ENCODE data around the gene MICU1. TPM values are rescaled to one million over a fixed set of nuclear protein-coding genes. Genes with fewer than 3 reads are reported as not detected.

MICU1 gene
- total RNA-seq, 4 donors from 2014 or later = 25.1 to 41.1 (median 34.9) TPM

DNA sequence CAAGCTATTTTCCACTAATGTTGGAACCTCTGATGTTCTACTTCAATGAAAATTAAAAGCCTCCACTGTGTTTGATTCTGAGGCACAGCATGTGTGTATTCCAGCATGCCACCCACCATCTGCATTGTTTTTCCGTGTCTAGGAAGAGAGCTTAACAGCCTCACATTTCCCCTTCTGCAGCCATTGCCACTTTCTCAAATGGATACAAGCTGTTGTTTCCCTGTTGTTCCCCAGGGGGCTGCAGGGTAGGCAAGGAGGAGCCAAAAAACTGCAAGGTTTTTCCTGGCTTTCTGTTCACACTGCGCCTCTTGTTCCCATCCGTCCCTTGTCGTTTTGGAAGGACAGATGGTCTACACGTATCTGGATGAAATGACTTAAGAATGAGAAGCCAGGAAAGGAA lies 198.9 kb downstream of the MICU1 start:
- H3K27me3 ChIP-seq = no peaks in the 10 kb centered on the region
- no peak for DNase-seq
- 78 to 84% methylated on average over 5 of the region's 5 CpGs for WGBS, 2 donors (ENCODE audit: low coverage in 1 of 2)
- no peak overlapping the region for H3K27ac ChIP-seq
- H3K36me3 ChIP-seq = peaks cover 0 to 2% (median 0%) of the 10 kb centered on the region in 4 donors
- no peak for TF ChIP-seq POLR2AphosphoS5 (IDR thresholded peaks at IDR 0.05)
- TF ChIP-seq, protein P1, sequence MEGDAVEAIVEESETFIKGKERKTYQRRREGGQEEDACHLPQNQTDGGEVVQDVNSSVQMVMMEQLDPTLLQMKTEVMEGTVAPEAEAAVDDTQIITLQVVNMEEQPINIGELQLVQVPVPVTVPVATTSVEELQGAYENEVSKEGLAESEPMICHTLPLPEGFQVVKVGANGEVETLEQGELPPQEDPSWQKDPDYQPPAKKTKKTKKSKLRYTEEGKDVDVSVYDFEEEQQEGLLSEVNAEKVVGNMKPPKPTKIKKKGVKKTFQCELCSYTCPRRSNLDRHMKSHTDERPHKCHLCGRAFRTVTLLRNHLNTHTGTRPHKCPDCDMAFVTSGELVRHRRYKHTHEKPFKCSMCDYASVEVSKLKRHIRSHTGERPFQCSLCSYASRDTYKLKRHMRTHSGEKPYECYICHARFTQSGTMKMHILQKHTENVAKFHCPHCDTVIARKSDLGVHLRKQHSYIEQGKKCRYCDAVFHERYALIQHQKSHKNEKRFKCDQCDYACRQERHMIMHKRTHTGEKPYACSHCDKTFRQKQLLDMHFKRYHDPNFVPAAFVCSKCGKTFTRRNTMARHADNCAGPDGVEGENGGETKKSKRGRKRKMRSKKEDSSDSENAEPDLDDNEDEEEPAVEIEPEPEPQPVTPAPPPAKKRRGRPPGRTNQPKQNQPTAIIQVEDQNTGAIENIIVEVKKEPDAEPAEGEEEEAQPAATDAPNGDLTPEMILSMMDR (IDR thresholded peaks at IDR 0.05) = no peak
- no peak for TF ChIP-seq POLR2A (IDR thresholded peaks at IDR 0.05)
- no peak for TF ChIP-seq EP300 (IDR thresholded peaks at IDR 0.05; ENCODE audit: low read depth)
- H3K4me3 ChIP-seq = no peak overlapping the region
- in situ Hi-C loops (cut with MboI; ENCODE audit: low pct_ligation_motif_present in 1 of 4, low pct_unique_long_range_greater_than_20kb in 1 of 4, low sequenced_read_pairs in 3 of 4) (no loop called here), intact Hi-C loops (cut with DNase I; ENCODE audit: low total_unique reads) (no loop called here)
- no peaks in the 10 kb centered on the region for H3K9me3 ChIP-seq
- H3K4me1 ChIP-seq = no peaks in the 10 kb centered on the region

DNA sequence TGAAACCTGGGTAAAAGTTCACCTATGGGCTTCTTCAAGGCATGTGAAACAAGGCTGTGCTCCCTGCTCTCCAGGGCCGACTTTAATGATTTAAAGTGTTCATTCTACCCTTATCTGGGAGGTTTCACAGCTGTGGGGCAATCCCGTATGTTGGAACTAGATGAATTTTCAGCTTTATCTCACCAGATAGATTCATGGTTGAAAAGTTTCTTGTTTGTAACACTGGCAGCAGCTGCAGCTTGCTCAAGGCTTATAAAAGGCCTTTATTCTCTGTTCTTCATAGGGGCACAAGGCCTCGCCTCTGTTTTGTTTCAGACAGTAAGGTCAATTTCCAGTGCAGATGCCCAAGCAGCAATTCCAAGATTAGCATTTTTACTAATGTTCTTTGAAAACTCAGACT lies 200.7 kb downstream of the MICU1 start:
- Histone ChIP-seq H3K4me3 (no peak overlapping the region), H3K36me3 (peaks cover 0 to 9% (median 0%) of the 10 kb centered on the region in 4 donors), H3K27me3 (no peaks in the 10 kb centered on the region), H3K4me1 (no peaks in the 10 kb centered on the region), H3K9me3 (no peaks in the 10 kb centered on the region), H3K27ac (no peak overlapping the region)
- WGBS, 2 donors (ENCODE audit: low coverage in 1 of 2) = 43 to 52% methylated on average over 3 of the region's 3 CpGs
- no peak for DNase-seq
- no peak for TF ChIP-seq POLR2AphosphoS5 (IDR thresholded peaks at IDR 0.05)
- TF ChIP-seq POLR2A (IDR thresholded peaks at IDR 0.05) = no peak
- TF ChIP-seq, protein P1 (IDR thresholded peaks at IDR 0.05) = no peak
- TF ChIP-seq EP300 (IDR thresholded peaks at IDR 0.05; ENCODE audit: low read depth) = no peak
- in situ Hi-C loops (cut with MboI; ENCODE audit: low pct_ligation_motif_present in 1 of 4, low pct_unique_long_range_greater_than_20kb in 1 of 4, low sequenced_read_pairs in 3 of 4) = no loop called here
- intact Hi-C loops (cut with DNase I; ENCODE audit: low total_unique reads) = no loop called here

DNA sequence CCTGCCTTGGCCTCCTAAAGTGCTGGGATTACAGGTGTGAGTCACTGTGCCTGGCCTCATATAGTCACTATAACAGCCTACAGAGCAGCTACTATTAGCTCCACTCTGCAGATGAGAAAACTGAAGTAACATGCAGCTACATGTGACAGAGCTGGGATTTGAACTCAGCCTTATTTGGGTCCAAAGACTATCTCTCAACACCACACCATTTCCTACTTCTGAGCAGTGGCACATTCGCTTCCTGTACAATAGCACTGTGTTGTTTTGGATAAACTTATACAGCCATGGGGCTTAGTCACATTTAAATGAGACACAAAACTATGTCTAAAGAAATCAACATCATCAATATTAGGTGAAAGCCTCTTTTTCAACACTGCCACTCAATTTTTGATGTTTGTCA lies 201.3 kb downstream of the MICU1 start:
- intact Hi-C loops (cut with DNase I; ENCODE audit: low total_unique reads) = no loop called here
- in situ Hi-C loops (cut with MboI; ENCODE audit: low pct_ligation_motif_present in 1 of 4, low pct_unique_long_range_greater_than_20kb in 1 of 4, low sequenced_read_pairs in 3 of 4) = no loop called here
- WGBS, 2 donors (ENCODE audit: low coverage in 1 of 2) = 93% methylated on average over 1 of the region's 1 CpG; no CpG with 5 or more reads in 1 of the 2 donors

DNA sequence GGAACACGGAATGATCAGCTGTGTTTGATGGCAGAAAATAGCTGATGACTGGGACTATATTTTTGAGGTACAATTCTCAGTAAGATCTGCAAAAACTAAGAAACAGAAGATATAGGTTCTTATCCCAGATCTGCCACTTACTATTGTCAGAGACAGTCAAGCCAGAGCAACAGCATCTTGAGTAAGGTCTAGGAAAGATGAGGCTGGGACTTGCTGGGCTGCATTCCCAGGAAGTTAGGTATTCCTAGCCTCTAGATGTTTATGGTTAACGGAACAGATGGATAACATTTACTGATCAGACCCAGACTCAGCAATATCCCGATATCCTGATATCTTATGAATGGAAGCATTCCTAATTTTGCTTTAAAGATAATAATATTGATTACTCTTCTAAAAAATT lies 202.5 kb downstream of the MICU1 start:
- in situ Hi-C loops (cut with MboI; ENCODE audit: low pct_ligation_motif_present in 1 of 4, low pct_unique_long_range_greater_than_20kb in 1 of 4, low sequenced_read_pairs in 3 of 4) (no loop called here), intact Hi-C loops (cut with DNase I; ENCODE audit: low total_unique reads) (no loop called here)
- TF ChIP-seq POLR2A (IDR thresholded peaks at IDR 0.05) (no peak), POLR2AphosphoS5 (IDR thresholded peaks at IDR 0.05) (no peak), EP300 (IDR thresholded peaks at IDR 0.05; ENCODE audit: low read depth) (no peak)
- TF ChIP-seq, protein P1 (IDR thresholded peaks at IDR 0.05) = no peak
- Histone ChIP-seq H3K27me3 (no peaks in the 10 kb centered on the region), H3K27ac (no peak overlapping the region), H3K4me3 (no peak overlapping the region), H3K9me3 (no peaks in the 10 kb centered on the region), H3K4me1 (no peaks in the 10 kb centered on the region), H3K36me3 (peaks cover 0 to 9% (median 0%) of the 10 kb centered on the region in 4 donors)
- no peak for DNase-seq
- WGBS, 2 donors (ENCODE audit: low coverage in 1 of 2) = 99 to 100% methylated on average over 3 of the region's 3 CpGs

More for the DNA sequence above, 201.3 kb downstream of the MICU1 start:
- Histone ChIP-seq H3K27me3 (no peaks in the 10 kb centered on the region), H3K4me1 (no peaks in the 10 kb centered on the region), H3K36me3 (peaks cover 0 to 9% (median 0%) of the 10 kb centered on the region in 4 donors), H3K9me3 (no peaks in the 10 kb centered on the region), H3K4me3 (no peak overlapping the region), H3K27ac (no peak overlapping the region)
- no peak for DNase-seq
- TF ChIP-seq EP300 (IDR thresholded peaks at IDR 0.05; ENCODE audit: low read depth) = no peak
- TF ChIP-seq POLR2A (IDR thresholded peaks at IDR 0.05) = no peak

All from transverse colon (tissue), 4 donors.